ENCODE results near the gene NEDD4.

DNA sequence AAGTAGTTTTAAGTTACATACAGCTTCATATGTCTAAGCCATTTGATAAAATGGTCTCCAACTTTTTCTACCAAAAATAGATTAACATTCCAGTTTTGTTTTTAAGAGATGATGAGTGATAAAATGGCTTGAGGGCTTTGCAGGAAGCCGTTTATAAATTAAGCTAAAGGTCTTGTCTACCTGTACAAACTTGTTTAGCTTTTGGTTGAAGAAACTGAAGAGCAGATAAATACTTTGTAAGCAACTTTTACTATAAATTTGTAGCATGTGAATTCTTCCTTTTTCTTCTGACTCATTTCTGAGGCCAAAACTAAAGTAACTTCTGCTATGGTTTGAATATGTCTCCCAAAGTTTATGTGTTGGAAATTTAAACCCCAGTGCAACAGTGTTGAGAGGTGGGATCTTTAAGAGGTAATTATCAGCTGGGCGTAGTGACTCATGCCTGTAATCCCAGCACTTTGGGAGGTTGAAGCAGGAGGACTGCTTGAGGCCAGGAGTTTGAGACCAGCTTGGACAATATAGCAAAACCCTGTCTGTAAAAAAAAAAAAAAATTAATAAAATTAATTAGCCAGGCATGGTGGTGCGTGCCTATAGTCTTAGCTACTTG, 8.2 kb upstream of the NEDD4 start:
- no peak for TF ChIP-seq EZH2 (IDR thresholded peaks at IDR 0.05; ENCODE audit: borderline replicate concordance, low read length)
- TF ChIP-seq, protein P1, sequence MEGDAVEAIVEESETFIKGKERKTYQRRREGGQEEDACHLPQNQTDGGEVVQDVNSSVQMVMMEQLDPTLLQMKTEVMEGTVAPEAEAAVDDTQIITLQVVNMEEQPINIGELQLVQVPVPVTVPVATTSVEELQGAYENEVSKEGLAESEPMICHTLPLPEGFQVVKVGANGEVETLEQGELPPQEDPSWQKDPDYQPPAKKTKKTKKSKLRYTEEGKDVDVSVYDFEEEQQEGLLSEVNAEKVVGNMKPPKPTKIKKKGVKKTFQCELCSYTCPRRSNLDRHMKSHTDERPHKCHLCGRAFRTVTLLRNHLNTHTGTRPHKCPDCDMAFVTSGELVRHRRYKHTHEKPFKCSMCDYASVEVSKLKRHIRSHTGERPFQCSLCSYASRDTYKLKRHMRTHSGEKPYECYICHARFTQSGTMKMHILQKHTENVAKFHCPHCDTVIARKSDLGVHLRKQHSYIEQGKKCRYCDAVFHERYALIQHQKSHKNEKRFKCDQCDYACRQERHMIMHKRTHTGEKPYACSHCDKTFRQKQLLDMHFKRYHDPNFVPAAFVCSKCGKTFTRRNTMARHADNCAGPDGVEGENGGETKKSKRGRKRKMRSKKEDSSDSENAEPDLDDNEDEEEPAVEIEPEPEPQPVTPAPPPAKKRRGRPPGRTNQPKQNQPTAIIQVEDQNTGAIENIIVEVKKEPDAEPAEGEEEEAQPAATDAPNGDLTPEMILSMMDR (IDR thresholded peaks at IDR 0.05; ENCODE audit: low read length): no peak

Measured in OCI-LY1 (cell line).